Esophagus squamous epithelium (tissue), 5 donors: ENCODE measurements around the gene PPP1R10. TPM values are rescaled to one million over a fixed set of nuclear protein-coding genes. Genes with fewer than 3 reads are reported as not detected.
A peak's percentile ranks its signal among the peaks of the same experiment; 100 is the strongest.
"Not testable (repeated sequence)": the region's sequence is repeated elsewhere in the genome, so short reads cannot be mapped to it uniquely, and the experiment has no call there.

Source experiments
- DNase-seq: peaks from one replicate; lab custom pipeline; 2025; lab: John Stamatoyannopoulos, UW
- H3K27ac ChIP-seq, 4 donors: fragments of 200-600 bp; sonication (generic); one replicate each; pipeline ENCODE4 v1.5.1; 2016 to 2019; ENCODE audit warnings: mild to moderate bottlenecking in 1 of 4
- H3K27me3 ChIP-seq, 4 donors: fragments of 200-600 bp; sonication (generic); 1 replicate in 3 of 4; 2 replicates in 1 of 4; pipeline versions ENCODE4 v1.5.1 to v1.6.0; 2017 to 2021; ENCODE audit warnings: antibody characterized with exemption in 1 of 4
- H3K36me3 ChIP-seq, 3 donors: fragments of 200-600 bp; sonication (generic); one replicate each; pipeline ENCODE4 v1.5.1; 2016 to 2019
- H3K4me1 ChIP-seq, 3 donors: fragments of 200-600 bp; sonication (generic); one replicate each; pipeline ENCODE4 v1.5.1; 2017 to 2019
- H3K4me3 ChIP-seq, 4 donors: fragments of 200-600 bp; sonication (generic); 1 replicate in 3 of 4; 2 replicates in 1 of 4; pipeline ENCODE4 v1.5.1; 2016 to 2019; ENCODE audit warnings: mild to moderate bottlenecking in 2 of 4, moderate library complexity in 1 of 4
- H3K9me3 ChIP-seq, 3 donors: fragments of 200-600 bp; sonication (generic); one replicate each; pipeline ENCODE4 v1.5.1; 2016 to 2019
- CTCF ChIP-seq, 6 experiments: fragments of 450-650 bp in 4 of 6; fragments of 200-600 bp in 2 of 6; sonication (generic) in 2 of 6; IDR thresholded peaks; one replicate each; pipeline ENCODE4 v1.5.1; 2016 to 2019; ENCODE audit warnings: antibody characterized with exemption in 6 of 6, mild to moderate bottlenecking in 4 of 6, moderate library complexity in 4 of 6
- POLR2A ChIP-seq, 4 donors: fragments of 450-650 bp; IDR thresholded peaks; one replicate each; pipeline ENCODE4 v1.6.1; 2017; ENCODE audit warnings: antibody characterized with exemption in 4 of 4, mild to moderate bottlenecking in 4 of 4, moderate library complexity in 3 of 4
- WGBS, 2 donors: methylation state at CpG; one replicate each; pipeline ENCODE4 v1.1.5; 2018; 5-methylcytosine and 5-hydroxymethylcytosine counted together
- intact Hi-C: fragments of 100-400 bp; cut with DNase I; formaldehyde crosslinking; loops from one replicate; pipeline ENCODE4 v1.15.0; 2022
- total RNA-seq, 4 donors: library from RNA; depleted of rRNA; stranded (reverse); fragments of >200 nt; gene quantifications; one replicate each; pipeline ENCODE4 v1.1.0, GENCODE V29; 2016
- donor health status: DM: yes; HTN: yes; CAD: no.

The PPP1R10 gene
- total RNA-seq = 10 to 100 TPM; 24.2 to 32.6 (median 25.9) TPM

GRCh38 chr6:30616811-30617564, at the start of gene PPP1R10:
Gene PPP1R10, minus strand, starts transcription at chr6:30617243. Its CDS starts 7,299 bp downstream, at chr6:30609944.
- H3K36me3 ChIP-seq = peaks cover 3 to 39% (median 23%) of the 10 kb centered on the region in 3 donors
- no peaks in the 10 kb centered on the region for H3K27me3 ChIP-seq
- peak within 1 kb of the TSS; percentile 95 to 98 (median 98) for H3K27ac ChIP-seq
- intact Hi-C loops = no loop called here
- TF ChIP-seq CTCF (IDR thresholded peaks at IDR 0.05) (no peak), POLR2A (IDR thresholded peaks at IDR 0.05) (peak in 3 of 4 donors; percentile 98 to 99 (median 99))
- H3K9me3 ChIP-seq = no peaks in the 10 kb centered on the region
- H3K4me1 ChIP-seq = peaks cover 6 to 46% (median 25%) of the 10 kb centered on the region in 3 donors
- peak; percentile 97 for DNase-seq
- 1% methylated on average over 39 to 40 of the region's 40 CpGs for WGBS, 2 donors
- peak within 1 kb of the TSS; percentile 61 to 92 (median 74) for H3K4me3 ChIP-seq

GRCh38 chr6:30666300-30666699, 49.3 kb upstream of the PPP1R10 start:
- H3K36me3 ChIP-seq = peaks cover 20 to 98% (median 63%) of the 10 kb centered on the region in 3 donors

GRCh38 chr6:30664994-30665767, 48.1 kb upstream of the PPP1R10 start:
- TF ChIP-seq POLR2A (IDR thresholded peaks at IDR 0.05) (no peak), CTCF (IDR thresholded peaks at IDR 0.05) (no peak)
- 92 to 94% methylated on average over 28 of the region's 34 CpGs for WGBS, 2 donors
- H3K4me1 ChIP-seq = no peaks in the 10 kb centered on the region
- H3K9me3 ChIP-seq = no peaks in the 10 kb centered on the region
- H3K4me3 ChIP-seq = no peak overlapping the region
- H3K27ac ChIP-seq = no peak overlapping the region
- no peaks in the 10 kb centered on the region for H3K27me3 ChIP-seq
- H3K36me3 ChIP-seq = peaks cover 24 to 100% (median 56%) of the 10 kb centered on the region in 3 donors
- intact Hi-C loops = no loop called here
- DNase-seq = no peak

More at GRCh38 chr6:30666300-30666699, 49.3 kb upstream of the PPP1R10 start:
- H3K4me3 ChIP-seq, H3K27me3 ChIP-seq, intact Hi-C loops, H3K27ac ChIP-seq, H3K9me3 ChIP-seq, DNase-seq: not testable (repeated sequence)
- WGBS, 2 donors = 47 to 100% methylated on average over 1 to 2 of the region's 2 CpGs
- peaks cover 2 to 10% (median 4%) of the 10 kb centered on the region in 3 donors for H3K4me1 ChIP-seq

DNA sequence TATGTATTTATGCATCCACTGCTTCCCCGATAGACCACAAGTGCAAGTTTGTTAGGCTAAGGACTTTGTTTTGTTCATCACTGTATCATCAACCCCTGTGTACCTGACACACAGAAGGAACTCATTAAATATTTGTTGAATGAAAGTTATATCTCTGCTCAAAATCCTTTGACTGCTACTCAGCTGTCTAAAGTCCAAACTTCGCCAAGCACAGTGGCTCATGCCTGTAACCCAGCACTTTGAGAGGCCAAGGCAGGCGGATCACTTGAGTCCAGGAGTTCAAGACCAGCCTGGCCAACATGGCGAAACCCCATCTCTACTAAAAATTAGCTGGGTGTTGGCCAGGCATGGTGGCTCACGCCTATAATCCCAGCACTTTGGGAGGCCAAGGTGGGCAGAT, 40.9 kb upstream of the PPP1R10 start:
- H3K27ac ChIP-seq, H3K4me1 ChIP-seq, DNase-seq, H3K9me3 ChIP-seq, H3K4me3 ChIP-seq, intact Hi-C loops, H3K27me3 ChIP-seq: not testable (repeated sequence)
- peaks cover 50 to 100% (median 63%) of the 10 kb centered on the region in 3 donors for H3K36me3 ChIP-seq
- 84 to 89% methylated on average over 5 of the region's 5 CpGs for WGBS, 2 donors

- intact Hi-C loops = no loop called here
Measured at GRCh38 chr6:30657454-30657853, 40.4 kb upstream of the PPP1R10 start.

More at GRCh38 chr6:30657454-30657853, 40.4 kb upstream of the PPP1R10 start:
- Histone ChIP-seq H3K27ac (no peak overlapping the region), H3K36me3 (peaks cover 45 to 100% (median 63%) of the 10 kb centered on the region in 3 donors), H3K4me1 (no peaks in the 10 kb centered on the region), H3K9me3 (no peaks in the 10 kb centered on the region), H3K4me3 (no peak overlapping the region), H3K27me3 (no peaks in the 10 kb centered on the region)
- TF ChIP-seq CTCF (IDR thresholded peaks at IDR 0.05) (no peak), POLR2A (IDR thresholded peaks at IDR 0.05) (no peak)
- DNase-seq = no peak
